ENCODE results near the gene CCRL2. TPM values are rescaled to one million over a fixed set of nuclear protein-coding genes. Genes with fewer than 3 reads are reported as not detected.

CCRL2 gene
- total and polyA plus RNA-seq, 2 of the 4 experiments (the other 2 are of a cell fraction): 0.29 to 0.36 TPM

- no peak overlapping the region for H2BK20ac ChIP-seq (ENCODE audit: low read depth, low read length)
- no peak overlapping the region for H3K4me3 ChIP-seq (ENCODE audit: insufficient read depth, low read depth, low read length)
- no peak overlapping the region for H4K8ac ChIP-seq (ENCODE audit: low read depth in 2 of 2, low read length in 2 of 2)
- H2BK120ac ChIP-seq (ENCODE audit: low read depth, low read length): no peak overlapping the region
- peaks cover 48% of the 10 kb centered on the region for H3K27me3 ChIP-seq (ENCODE audit: control insufficient read depth, insufficient read depth, low read length)
- CTCF ChIA-PET: interaction anchor here (1.0 to 1.7 kb wide), 5 partner anchors 12 to 99 kb away, joined by 3 to 7 read pairs (median 5); no protein-coding TSS in a partner anchor
- no peak overlapping the region for H2AK9ac ChIP-seq (replicated peaks; ENCODE audit: low read depth, low read length, poor library complexity)
- no peak overlapping the region for H3K4me2 ChIP-seq (ENCODE audit: low read depth, low read length)
- no peak overlapping the region for H3K18ac ChIP-seq (ENCODE audit: low read depth, low read length)
- no peak overlapping the region for H3K9ac ChIP-seq (ENCODE audit: low read depth, low read length)
- DNase-seq (peak; percentile 8), ATAC-seq (ENCODE audit: low read depth) (no peak)
- H3K23ac ChIP-seq (ENCODE audit: low read depth, low read length): no peak overlapping the region
- WGBS, 2 experiments (ENCODE audit: extremely low coverage in 2 of 2, insufficient read length in 1 of 2): 85% methylated on average over 6 of the region's 14 CpGs; no CpG with 5 or more reads in 1 of the 2 experiments
- H3K9me3 ChIP-seq (ENCODE audit: control insufficient read depth, insufficient read depth, low read length): no peaks in the 10 kb centered on the region
- POLR2A ChIA-PET (ENCODE audit: unreplicated experiment): no interaction called here
- intact Hi-C loops (cut with micrococcal nuclease) (no loop called here), in situ Hi-C loops (cut with MboI; ENCODE audit: low sequenced_read_pairs) (no loop called here), dilution Hi-C loops (cut with HindIII; ENCODE audit: low sequenced_read_pairs, unreplicated experiment) (no loop called here)
- H4K91ac ChIP-seq (ENCODE audit: insufficient read depth, low read depth, low read length): no peak overlapping the region
- no TSS peak for BruUV-seq (replicated peaks)
- TF ChIP-seq SMC3 (IDR thresholded peaks at IDR 0.05; ENCODE audit: low read depth, low read length) (no peak), RFX5 (IDR thresholded peaks at IDR 0.05; ENCODE audit: low read depth, low read length) (no peak), CTCF (conservative IDR thresholded peaks at IDR 0.05; ENCODE audit: low read depth, low read length) (peak; percentile 50), CHD1 (IDR thresholded peaks at IDR 0.05; ENCODE audit: low read depth, low read length) (no peak), RAD21 (IDR thresholded peaks at IDR 0.05; ENCODE audit: low read length) (peak; percentile 45)
- no peak overlapping the region for H3K56ac ChIP-seq (ENCODE audit: extremely low read depth, insufficient read depth, low read length)
- H2AFZ ChIP-seq (replicated peaks; ENCODE audit: low read length, poor library complexity): no peak overlapping the region
- H4K5ac ChIP-seq (ENCODE audit: low read depth, low read length): no peak overlapping the region
- H2BK5ac ChIP-seq (ENCODE audit: low read depth, low read length, poor library complexity, severe bottlenecking): no peak overlapping the region
- H3K14ac ChIP-seq (replicated peaks; ENCODE audit: low read depth, low read length): no peak overlapping the region
- no peaks in the 10 kb centered on the region for H3K79me1 ChIP-seq (ENCODE audit: low read depth in 1 of 2, low read length in 2 of 2)
- H3K4ac ChIP-seq (ENCODE audit: low read depth, low read length): no peak overlapping the region
- H2BK15ac ChIP-seq (ENCODE audit: low read depth, low read length): no peak overlapping the region
- no peak overlapping the region for H2AK5ac ChIP-seq (ENCODE audit: low read depth, low read length)
- H3K27ac ChIP-seq (ENCODE audit: insufficient read depth, low read length): no peak overlapping the region
- H4K20me1 ChIP-seq (ENCODE audit: insufficient read depth, low read length): no peaks in the 10 kb centered on the region
- H3K4me1 ChIP-seq (ENCODE audit: control insufficient read depth, insufficient read depth, low read length): no peaks in the 10 kb centered on the region
- no peaks in the 10 kb centered on the region for H3K9me1 ChIP-seq (ENCODE audit: insufficient read depth, low read length)
- H3K36me3 ChIP-seq (ENCODE audit: control insufficient read depth, insufficient read depth, low read length): no peaks in the 10 kb centered on the region
Observed at GRCh38 chr3:46449755-46450552, 42.9 kb downstream of the CCRL2 start.
